Left ventricle myocardium inferior (tissue), 1 donor: ENCODE measurements around the gene FBXO31. TPM values are rescaled to one million over a fixed set of nuclear protein-coding genes. Genes with fewer than 3 reads are reported as not detected.

Experiments used
- DNase-seq: peaks from one replicate; pipeline ENCODE4 v3.0.0-alpha.2; 2020
- H3K27ac ChIP-seq: fragments of 200-600 bp; replicated peaks from 2 replicates; pipeline ENCODE4 v1.8.0; 2021
- H3K27me3 ChIP-seq: fragments of 200-600 bp; 2 replicates; pipeline ENCODE4 v1.8.0; 2021; ENCODE audit warnings: low read depth
- H3K36me3 ChIP-seq: fragments of 200-600 bp; 2 replicates; pipeline ENCODE4 v1.8.0; 2021
- H3K4me1 ChIP-seq: fragments of 200-600 bp; 2 replicates; pipeline ENCODE4 v1.8.0; 2021
- H3K4me3 ChIP-seq: fragments of 200-600 bp; 2 replicates; pipeline ENCODE4 v1.8.0; 2021; ENCODE audit warnings: mild to moderate bottlenecking, moderate library complexity
- H3K9me3 ChIP-seq: fragments of 200-600 bp; replicated peaks from 2 replicates; pipeline ENCODE4 v1.8.0; 2021
- CTCF ChIP-seq: fragments of 200-600 bp; IDR thresholded peaks from 2 replicates; pipeline ENCODE4 v1.8.0; 2021; ENCODE audit warnings: antibody characterized with exemption, mild to moderate bottlenecking, borderline replicate concordance
- intact Hi-C: fragments of 100-400 bp; cut with micrococcal nuclease; formaldehyde crosslinking; loops from one replicate; pipeline ENCODE4 v1.11.0; 2022
- total RNA-seq: library from RNA; stranded (reverse); fragmentation: NEBNext Ultra II Directional; extraction: Animal tissue kit (Norgen Biotek cat#: 25700); gene quantifications from one replicate; pipeline ENCODE4 v1.2.1, GENCODE V29; 2021
- donor health status: DM: no; HTN: yes; CAD: no; lungs with severe emphysema.

FBXO31 gene
- total RNA-seq, 1 donor from 2014 or later, result 74.5 TPM

GRCh38 chr16:87336434-87337240, 46.9 kb downstream of the FBXO31 start:
- no peaks in the 10 kb centered on the region for H3K4me1 ChIP-seq
- intact Hi-C loops, result no loop called here
- H3K9me3 ChIP-seq, result no peaks in the 10 kb centered on the region
- no peak for TF ChIP-seq CTCF
- peaks cover 77% of the 10 kb centered on the region for H3K36me3 ChIP-seq
- H3K27me3 ChIP-seq, result no peaks in the 10 kb centered on the region
- DNase-seq, result no peak
- no peak overlapping the region for H3K27ac ChIP-seq
- no peak overlapping the region for H3K4me3 ChIP-seq

GRCh38 chr16:87335625-87336433, 47.7 kb downstream of the FBXO31 start:
- no peak overlapping the region for H3K27ac ChIP-seq
- H3K36me3 ChIP-seq, result peaks cover 77% of the 10 kb centered on the region
- no peak overlapping the region for H3K4me3 ChIP-seq
- no peaks in the 10 kb centered on the region for H3K9me3 ChIP-seq
- H3K27me3 ChIP-seq, result no peaks in the 10 kb centered on the region
- intact Hi-C loops, result no loop called here
- DNase-seq, result no peak
- H3K4me1 ChIP-seq, result no peaks in the 10 kb centered on the region
- TF ChIP-seq CTCF, result no peak

- Histone ChIP-seq H3K27me3 (no peaks in the 10 kb centered on the region), H3K36me3 (peaks cover 77% of the 10 kb centered on the region), H3K4me3 (no peak overlapping the region), H3K9me3 (no peaks in the 10 kb centered on the region), H3K4me1 (no peaks in the 10 kb centered on the region), H3K27ac (no peak overlapping the region)
- intact Hi-C loops, result no loop called here
- no peak for TF ChIP-seq CTCF
- no peak for DNase-seq
These were observed 48.6 kb downstream of the FBXO31 start for GRCh38 chr16:87334651-87335624.

GRCh38 chr16:87333581-87334331, 49.8 kb downstream of the FBXO31 start:
- Histone ChIP-seq H3K27ac (no peak overlapping the region), H3K4me1 (no peaks in the 10 kb centered on the region), H3K4me3 (no peak overlapping the region), H3K9me3 (no peaks in the 10 kb centered on the region), H3K36me3 (peaks cover 81% of the 10 kb centered on the region), H3K27me3 (no peaks in the 10 kb centered on the region)
- intact Hi-C loops, result no loop called here
- DNase-seq, result no peak
- TF ChIP-seq CTCF, result no peak
